ENCODE measurements around the gene DEAF1.

DEAF1 gene

DNA sequence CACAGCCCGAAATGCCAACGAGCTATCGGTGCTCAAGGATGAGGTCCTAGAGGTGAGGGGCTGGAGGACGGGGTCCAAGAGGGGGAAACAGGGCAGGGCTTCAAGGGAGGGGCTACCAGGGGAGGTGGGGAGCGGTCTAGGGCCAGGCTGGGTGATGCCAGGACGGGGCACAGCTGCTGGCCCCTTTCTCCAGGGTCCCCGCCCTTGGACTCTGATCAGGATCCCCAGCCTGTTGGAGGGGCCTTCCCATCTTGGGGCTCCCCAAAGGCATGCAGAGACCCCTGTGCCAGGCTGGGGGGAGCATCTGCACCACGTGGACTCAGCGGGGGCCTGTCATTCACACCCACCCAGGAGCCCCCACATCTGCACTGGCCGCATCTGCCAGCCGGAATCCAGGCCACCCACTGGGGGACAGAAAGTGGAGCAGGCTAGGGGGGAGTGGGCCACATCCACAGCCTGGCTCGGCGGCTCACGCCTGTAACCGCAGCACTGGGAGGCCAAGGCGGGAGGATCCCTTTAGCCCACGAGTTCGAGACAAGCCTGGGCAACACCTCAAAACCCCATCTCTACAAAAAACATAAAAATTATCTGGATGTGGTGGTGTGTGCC, 29.9 kb upstream of the DEAF1 start:
- H3K4me3 ChIP-seq (ENCODE audit: low read length) = no peak overlapping the region
- TF ChIP-seq ZNF274 (IDR thresholded peaks at IDR 0.05; ENCODE audit: low read depth, low read length) = no peak

DNA sequence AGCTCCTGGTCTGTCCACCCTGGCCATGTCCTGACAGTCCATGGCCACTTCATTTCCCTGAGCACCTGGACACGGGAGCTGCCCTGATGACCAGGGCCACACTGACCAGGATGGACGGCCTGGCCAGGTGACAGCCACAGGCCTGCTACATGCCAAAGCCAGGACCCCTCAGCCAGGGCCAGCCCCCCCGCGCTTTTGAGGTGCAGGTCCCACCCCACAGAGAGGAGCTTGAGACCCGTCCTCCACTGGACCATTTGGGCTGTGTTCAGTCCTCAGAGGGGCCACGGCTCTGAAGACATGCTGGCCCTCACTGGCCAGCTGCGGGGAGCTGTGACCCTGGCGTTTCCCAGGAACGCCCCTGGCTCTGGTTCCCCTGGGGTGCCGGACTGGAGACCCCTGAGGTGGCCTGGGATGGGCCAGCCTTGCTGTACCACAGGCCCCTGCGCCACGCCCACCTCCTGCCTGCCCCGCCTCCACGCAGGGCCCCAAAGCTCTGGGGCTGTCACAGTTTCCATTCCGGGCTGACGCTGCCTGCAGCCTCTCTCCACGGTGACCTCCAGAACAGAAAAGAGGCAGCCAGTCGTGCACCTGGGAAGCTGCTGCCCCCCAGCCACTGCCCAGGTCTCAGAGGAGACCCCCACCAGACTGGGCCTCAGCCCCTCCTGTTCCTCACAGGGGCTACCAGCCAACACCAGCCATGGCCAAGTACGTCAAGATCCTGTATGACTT, 29.2 kb upstream of the DEAF1 start:
- no peak overlapping the region for H3K4me3 ChIP-seq (ENCODE audit: low read length)
- TF ChIP-seq ZNF274 (IDR thresholded peaks at IDR 0.05; ENCODE audit: low read depth, low read length) = no peak

GRCh38 chr11:723120-723883, 28.3 kb upstream of the DEAF1 start:
- no peak overlapping the region for H3K4me3 ChIP-seq (ENCODE audit: low read length)

GRCh38 chr11:722346-722811, 27.4 kb upstream of the DEAF1 start:
- no peak for TF ChIP-seq ZNF274 (IDR thresholded peaks at IDR 0.05; ENCODE audit: low read depth, low read length)
- no peak overlapping the region for H3K4me3 ChIP-seq (ENCODE audit: low read length)

More at GRCh38 chr11:723120-723883, 28.3 kb upstream of the DEAF1 start:
- no peak for TF ChIP-seq ZNF274 (IDR thresholded peaks at IDR 0.05; ENCODE audit: low read depth, low read length)

DNA sequence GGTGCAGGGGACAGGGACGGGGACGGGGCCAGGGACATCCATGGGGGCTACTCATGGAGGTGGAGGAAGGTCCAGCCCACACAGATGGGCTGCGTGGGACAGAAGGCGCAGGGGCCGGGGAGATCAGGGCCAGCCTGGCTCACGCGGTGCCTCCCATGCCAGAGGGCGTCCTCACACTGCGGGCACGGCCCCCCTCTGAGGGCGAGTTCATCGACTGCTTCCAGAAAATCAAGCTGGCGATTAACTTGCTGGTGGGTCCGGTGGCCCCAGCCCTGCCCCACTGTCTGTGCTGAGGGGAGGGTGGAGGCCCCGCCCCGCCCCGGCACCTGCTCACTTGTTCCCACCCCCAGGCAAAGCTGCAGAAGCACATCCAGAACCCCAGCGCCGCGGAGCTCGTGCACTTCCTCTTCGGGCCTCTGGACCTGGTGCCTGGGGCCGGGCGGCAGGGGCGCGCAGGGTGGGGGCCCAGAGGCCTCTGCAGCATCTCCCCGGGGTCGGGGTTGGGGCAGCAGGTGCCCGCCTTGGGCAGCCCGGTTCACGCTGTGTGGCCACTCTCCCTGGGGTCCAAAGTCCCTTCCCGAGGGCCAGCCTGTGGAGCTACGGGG, 26.8 kb upstream of the DEAF1 start:
- H3K4me3 ChIP-seq (ENCODE audit: low read length) = no peak overlapping the region
- no peak for TF ChIP-seq ZNF274 (IDR thresholded peaks at IDR 0.05; ENCODE audit: low read depth, low read length)

- H3K4me3 ChIP-seq (ENCODE audit: low read length) = no peak overlapping the region
- no peak for TF ChIP-seq ZNF274 (IDR thresholded peaks at IDR 0.05; ENCODE audit: low read depth, low read length)
Measured at GRCh38 chr11:721247-721740, 26.3 kb upstream of the DEAF1 start.

DNA sequence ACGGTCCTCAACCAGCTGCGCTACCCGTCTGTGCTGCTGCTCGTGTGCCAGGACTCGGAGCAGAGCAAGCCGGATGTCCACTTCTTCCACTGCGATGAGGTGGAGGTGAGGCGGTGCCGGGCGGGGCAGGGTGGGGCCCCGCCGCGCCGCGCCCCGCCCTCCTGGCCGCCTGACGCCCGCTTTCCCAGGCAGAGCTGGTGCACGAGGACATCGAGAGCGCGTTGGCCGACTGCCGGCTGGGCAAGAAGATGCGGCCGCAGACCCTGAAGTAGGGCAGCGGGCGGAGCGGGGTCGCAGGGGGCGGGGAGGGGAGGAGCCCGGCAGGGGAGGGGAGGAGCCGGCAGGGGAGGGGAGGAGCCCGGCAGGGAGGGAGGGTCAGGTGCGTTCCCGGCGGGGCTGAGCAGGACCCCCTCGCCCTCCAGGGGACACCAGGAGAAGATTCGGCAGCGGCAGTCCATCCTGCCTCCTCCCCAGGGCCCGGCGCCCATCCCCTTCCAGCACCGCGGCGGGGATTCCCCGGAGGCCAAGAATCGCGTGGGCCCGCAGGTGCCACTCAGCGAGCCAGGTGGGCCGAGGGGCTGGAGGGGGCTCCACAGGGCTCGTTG, 25.7 kb upstream of the DEAF1 start:
- no peak overlapping the region for H3K4me3 ChIP-seq (ENCODE audit: low read length)
- TF ChIP-seq ZNF274 (IDR thresholded peaks at IDR 0.05; ENCODE audit: low read depth, low read length) = no peak

DNA sequence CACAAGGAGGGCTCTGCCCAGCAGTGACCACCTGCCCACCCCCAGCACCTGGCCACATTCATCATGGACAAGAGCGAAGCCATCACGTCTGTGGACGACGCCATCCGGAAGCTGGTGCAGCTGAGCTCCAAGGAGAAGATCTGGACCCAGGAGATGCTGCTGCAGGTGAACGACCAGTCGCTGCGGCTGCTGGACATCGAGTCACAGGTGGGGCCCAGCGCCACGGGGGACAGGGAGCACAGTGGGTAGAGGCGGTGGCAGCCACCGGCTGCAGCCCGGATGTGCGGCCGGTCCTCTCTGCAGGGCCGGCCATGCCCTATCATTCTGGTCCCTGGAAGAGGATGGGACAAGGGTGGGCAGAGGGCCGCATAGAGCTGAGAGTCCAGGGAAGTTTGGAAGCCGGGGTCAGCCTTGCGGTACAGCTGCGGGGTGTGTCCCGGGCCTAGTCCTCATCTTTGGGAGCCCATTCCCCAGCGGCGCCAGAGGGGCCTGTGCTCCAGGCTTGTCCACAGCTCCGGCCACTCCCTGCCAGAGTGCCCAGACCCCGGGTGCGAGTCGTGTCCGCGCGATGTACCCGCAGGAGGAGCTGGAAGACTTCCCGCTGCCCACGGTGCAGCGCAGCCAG, 25.1 kb upstream of the DEAF1 start:
- no peak for TF ChIP-seq ZNF274 (IDR thresholded peaks at IDR 0.05; ENCODE audit: low read depth, low read length)
- H3K4me3 ChIP-seq (ENCODE audit: low read length) = no peak overlapping the region

- TF ChIP-seq ZNF274 (IDR thresholded peaks at IDR 0.05; ENCODE audit: low read depth, low read length) = no peak
- no peak overlapping the region for H3K4me3 ChIP-seq (ENCODE audit: low read length)
Measured at GRCh38 chr11:719214-720016, 24.4 kb upstream of the DEAF1 start.

DNA sequence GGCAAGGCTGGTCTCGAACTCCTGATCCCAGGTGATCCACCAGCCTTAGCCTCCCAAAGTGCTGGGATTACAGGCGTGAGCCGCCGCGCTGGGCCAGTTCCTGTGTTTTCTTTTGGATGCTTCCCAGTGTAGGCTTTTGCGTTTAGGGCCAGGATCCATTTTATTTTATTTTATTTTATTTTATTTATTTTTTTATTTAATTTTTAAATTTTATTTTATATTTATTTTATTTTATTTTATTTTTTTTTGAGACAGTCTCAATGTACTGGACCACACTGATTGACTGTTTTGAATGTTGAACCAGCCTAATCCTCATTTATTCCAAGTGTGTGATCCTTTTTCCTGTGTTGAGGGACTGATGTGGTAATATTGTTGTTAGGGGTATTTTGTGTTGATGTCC, 19.4 kb upstream of the DEAF1 start:
- H3K4me3 ChIP-seq (ENCODE audit: low read length) = no peak overlapping the region
- no peak for TF ChIP-seq ZNF274 (IDR thresholded peaks at IDR 0.05; ENCODE audit: low read depth, low read length)

GRCh38 chr11:709109-709997, 14.3 kb upstream of the DEAF1 start:
- no peak for TF ChIP-seq ZNF274 (IDR thresholded peaks at IDR 0.05; ENCODE audit: low read depth, low read length)

GRCh38 chr11:708511-708910, 13.5 kb upstream of the DEAF1 start:
- no peak overlapping the region for H3K4me3 ChIP-seq (ENCODE audit: low read length)
- TF ChIP-seq ZNF274 (IDR thresholded peaks at IDR 0.05; ENCODE audit: low read depth, low read length) = no peak

More at GRCh38 chr11:709109-709997, 14.3 kb upstream of the DEAF1 start:
- no peak overlapping the region for H3K4me3 ChIP-seq (ENCODE audit: low read length)

Data from GM08714 (cell line).